PC-3 (cell line): ENCODE results near the gene ZFP62. TPM values are rescaled to one million over a fixed set of nuclear protein-coding genes. Genes with fewer than 3 reads are reported as not detected.

Source experiments
- ATAC-seq: fragments of 200-7000 bp; cut with Tn5 transposase; 2 replicates; pipeline ENCODE4 v1.9.1; 2020; ENCODE audit warnings: mild to moderate bottlenecking, moderate library complexity
- BruUV-seq: library from RNA; stranded (reverse); fragments of 400-500 nt; replicated peaks from 2 replicates; lab custom pipeline; 2021; lab: Mats Ljungman, UMichigan
- CTCF ChIA-PET: fragments of 300-600 bp; sonication (Branson Sonifier 250); formaldehyde crosslinking; loops from one replicate; lab custom pipeline; 2022; ENCODE audit warnings: antibody characterized with exemption; lab: Charles Lee
- POLR2A ChIA-PET: fragments of 300-600 bp; sonication (Branson Sonifier 250); formaldehyde crosslinking; loops from one replicate; lab custom pipeline; 2022; ENCODE audit warnings: antibody characterized with exemption; ENCODE audit not compliant: unreplicated experiment; lab: Charles Lee
- DNase-seq: peaks from one replicate; pipeline ENCODE4 v3.0.0-alpha.2; 2015
- H2AFZ ChIP-seq: fragments of 300-600 bp; sonication (generic); 2 replicates; pipeline ENCODE4 v1.6.0; 2016; ENCODE audit warnings: antibody characterized with exemption, low read length
- H3F3A ChIP-seq: fragments of 300-600 bp; sonication (generic); one replicate; pipeline ENCODE4 v1.6.0; 2017; ENCODE audit warnings: antibody characterized with exemption, low read length, control low read depth, mild to moderate bottlenecking; ENCODE audit not compliant: unreplicated experiment
- H3K27ac ChIP-seq: fragments of 300-600 bp; sonication (generic); 2 replicates; pipeline ENCODE4 v1.5.1; 2016; ENCODE audit warnings: mild to moderate bottlenecking, low read length
- H3K27me3 ChIP-seq: fragments of 300-600 bp; sonication (generic); 2 replicates; pipeline ENCODE4 v1.6.1; 2016; ENCODE audit warnings: low read length, mixed read lengths
- H3K36me3 ChIP-seq: fragments of 300-600 bp; sonication (generic); 2 replicates; pipeline ENCODE4 v1.6.1; 2016; ENCODE audit warnings: low read depth, mixed run types, low read length, mixed read lengths
- H3K4me1 ChIP-seq: fragments of 300-600 bp; sonication (generic); 2 replicates; pipeline ENCODE4 v1.5.1; 2016; ENCODE audit warnings: low read length; ENCODE audit not compliant: insufficient read depth
- H3K4me2 ChIP-seq: fragments of 300-600 bp; sonication (generic); 2 replicates; pipeline ENCODE4 v1.6.0; 2016; ENCODE audit warnings: low read length
- H3K4me3 ChIP-seq: fragments of 300-600 bp; sonication (generic); 2 replicates; pipeline ENCODE4 v1.5.1; 2016; ENCODE audit warnings: mild to moderate bottlenecking, low read length, mixed read lengths
- H3K79me2 ChIP-seq: fragments of 300-600 bp; sonication (generic); 2 replicates; pipeline ENCODE4 v1.6.1; 2017; ENCODE audit warnings: low read length, mixed read lengths
- H3K9ac ChIP-seq: fragments of 300-600 bp; sonication (generic); 2 replicates; pipeline ENCODE4 v1.6.0; 2016; ENCODE audit warnings: mild to moderate bottlenecking, low read length
- H3K9me2 ChIP-seq: fragments of 300-600 bp; sonication (generic); replicated peaks from 2 replicates; pipeline ENCODE4 v1.6.1; 2016; ENCODE audit warnings: mixed run types, low read length, mixed read lengths
- H3K9me3 ChIP-seq: fragments of 300-600 bp; sonication (generic); 2 replicates; pipeline ENCODE4 v1.6.1; 2016; ENCODE audit warnings: low read length, mixed read lengths
- H4K20me1 ChIP-seq: fragments of 300-600 bp; sonication (generic); 2 replicates; pipeline ENCODE4 v1.6.1; 2016; ENCODE audit warnings: low read length, mixed read lengths
- CTCF ChIP-seq: fragments of 300-600 bp; sonication (generic); conservative IDR thresholded peaks from 2 replicates; pipeline ENCODE4 v1.5.1; 2017; ENCODE audit warnings: antibody characterized with exemption, low read depth, mild to moderate bottlenecking, low read length
- EZH2 ChIP-seq: fragments of 300-600 bp; sonication (generic); IDR thresholded peaks from one replicate; pipeline ENCODE4 v1.6.1; 2017; ENCODE audit warnings: antibody characterized with exemption, mild to moderate bottlenecking, low read length; ENCODE audit not compliant: unreplicated experiment
- EZH2phosphoT487 ChIP-seq: fragments of 300-600 bp; sonication (generic); IDR thresholded peaks from 2 replicates; pipeline ENCODE4 v1.6.1; 2018; ENCODE audit warnings: mild to moderate bottlenecking, antibody characterized with exemption, low read length, borderline replicate concordance
- intact Hi-C: fragments of 100-400 bp; cut with micrococcal nuclease; formaldehyde crosslinking; loops from 2 replicates; pipeline ENCODE4 v1.9.0; 2023
- total RNA-seq: library from RNA; depleted of rRNA; stranded (reverse); fragments of >200 nt; gene quantifications from 2 replicates; pipeline ENCODE4 v1.2.3, GENCODE V29; 2014

ZFP62 gene
- total RNA-seq, 1 experiment from 2014 or later: 24.3 TPM

GRCh38 chr5:180870276-180871068, 9.4 kb upstream of the ZFP62 start:
- Histone ChIP-seq H3K27me3 (no peaks in the 10 kb centered on the region), H4K20me1 (no peaks in the 10 kb centered on the region), H3K9me3 (no peaks in the 10 kb centered on the region), H3K4me2 (no peak overlapping the region), H3K9me2 (no peaks in the 10 kb centered on the region), H3K27ac (no peak overlapping the region), H3K36me3 (no peaks in the 10 kb centered on the region), H2AFZ (no peak overlapping the region), H3K4me1 (peaks cover 12% of the 10 kb centered on the region), H3K79me2 (no peaks in the 10 kb centered on the region), H3K4me3 (no peak overlapping the region), H3F3A (no peaks in the 10 kb centered on the region), H3K9ac (no peak overlapping the region)
- BruUV-seq: no TSS peak
- CTCF ChIA-PET: interaction anchor here (0.6 kb wide), 1 partner anchor 58 kb away, joined by 5 read pairs; no protein-coding TSS in a partner anchor
- ATAC-seq: no peak
- peak; percentile 1 for DNase-seq
- intact Hi-C loops: no loop called here
- POLR2A ChIA-PET: no interaction called here
- TF ChIP-seq EZH2 (no peak), CTCF (no peak), EZH2phosphoT487 (no peak)

GRCh38 chr5:180869587-180869986, 8.5 kb upstream of the ZFP62 start:
- no peak for TF ChIP-seq CTCF
- no peak for TF ChIP-seq EZH2phosphoT487
- no peak for TF ChIP-seq EZH2
- ChIA-PET CTCF (interaction anchor here (0.6 to 1.0 kb wide), 2 partner anchors 9 to 16 kb away, joined by 3 to 18 read pairs; no protein-coding TSS in a partner anchor), POLR2A (no interaction called here)
- H3K79me2 ChIP-seq: no peaks in the 10 kb centered on the region
- H3K4me2 ChIP-seq: no peak overlapping the region
- H4K20me1 ChIP-seq: no peaks in the 10 kb centered on the region
- H3K27ac ChIP-seq: no peak overlapping the region
- no peaks in the 10 kb centered on the region for H3K36me3 ChIP-seq
- intact Hi-C loops: loop anchor here (1.0 to 5.0 kb wide), 2 partner anchors 85 to 303 kb away; no protein-coding TSS in a partner anchor
- H3K9me3 ChIP-seq: no peaks in the 10 kb centered on the region
- no peaks in the 10 kb centered on the region for H3K9me2 ChIP-seq
- no peaks in the 10 kb centered on the region for H3K27me3 ChIP-seq
- H2AFZ ChIP-seq: no peak overlapping the region
- H3K9ac ChIP-seq: no peak overlapping the region
- no peaks in the 10 kb centered on the region for H3F3A ChIP-seq
- DNase-seq: peak; percentile 1
- ATAC-seq: no peak
- no TSS peak for BruUV-seq
- H3K4me3 ChIP-seq: no peak overlapping the region
- H3K4me1 ChIP-seq: peaks cover 13% of the 10 kb centered on the region

GRCh38 chr5:180868960-180869359, 7.9 kb upstream of the ZFP62 start:
- Histone ChIP-seq H3K4me1 (peaks cover 13% of the 10 kb centered on the region), H3K27ac (no peak overlapping the region), H3K9ac (no peak overlapping the region), H3K4me3 (no peak overlapping the region), H4K20me1 (no peaks in the 10 kb centered on the region), H3K79me2 (no peaks in the 10 kb centered on the region), H3K36me3 (no peaks in the 10 kb centered on the region), H3F3A (no peaks in the 10 kb centered on the region), H3K4me2 (no peak overlapping the region), H3K27me3 (no peaks in the 10 kb centered on the region), H3K9me2 (no peaks in the 10 kb centered on the region), H3K9me3 (no peaks in the 10 kb centered on the region), H2AFZ (no peak overlapping the region)
- BruUV-seq: no TSS peak
- ChIA-PET CTCF (interaction anchor here (0.6 to 1.0 kb wide), 2 partner anchors 9 to 17 kb away, joined by 3 to 18 read pairs; no protein-coding TSS in a partner anchor), POLR2A (no interaction called here)
- ATAC-seq: peak; percentile 91
- intact Hi-C loops: loop anchor here (1.0 to 5.0 kb wide), 2 partner anchors 85 to 303 kb away; no protein-coding TSS in a partner anchor
- TF ChIP-seq EZH2 (no peak), EZH2phosphoT487 (no peak), CTCF (peak; percentile 97)
- peak; percentile 98 for DNase-seq
